ENCODE measurements around the gene CITED4.

The CITED4 gene

GRCh38 chr1:40834968-40835545, 27.1 kb downstream of the CITED4 start:
- DNase-seq (ENCODE audit: low spot score): no peak

GRCh38 chr1:40833979-40834378, 28.2 kb downstream of the CITED4 start:
- DNase-seq (ENCODE audit: low spot score): no peak

GRCh38 chr1:40831001-40831732, 31.0 kb downstream of the CITED4 start:
- DNase-seq (ENCODE audit: low spot score): no peak

- DNase-seq (ENCODE audit: low spot score): no peak
These were observed 31.7 kb downstream of the CITED4 start for GRCh38 chr1:40830419-40830943.

GRCh38 chr1:40829631-40830245, 32.4 kb downstream of the CITED4 start:
- no peak for DNase-seq (ENCODE audit: low spot score)

GRCh38 chr1:40825996-40826395, 36.2 kb downstream of the CITED4 start:
- DNase-seq (ENCODE audit: low spot score): no peak

- DNase-seq (ENCODE audit: low spot score): no peak
These were observed 36.8 kb downstream of the CITED4 start for GRCh38 chr1:40825435-40825788.

- DNase-seq (ENCODE audit: low spot score): no peak
These were observed 37.4 kb downstream of the CITED4 start for GRCh38 chr1:40824591-40825434.

GRCh38 chr1:40823983-40824382, 38.2 kb downstream of the CITED4 start:
- no peak for DNase-seq (ENCODE audit: low spot score)

GRCh38 chr1:40823345-40823744, 38.8 kb downstream of the CITED4 start:
- no peak for DNase-seq (ENCODE audit: low spot score)

- DNase-seq (ENCODE audit: low spot score): no peak
These were observed 39.3 kb downstream of the CITED4 start for GRCh38 chr1:40822890-40823289.

- no peak for DNase-seq (ENCODE audit: low spot score)
These were observed 41.1 kb downstream of the CITED4 start for GRCh38 chr1:40820911-40821693.

GRCh38 chr1:40820251-40820797, 41.8 kb downstream of the CITED4 start:
- DNase-seq (ENCODE audit: low spot score): peak; percentile 73

GRCh38 chr1:40819101-40819500, 43.1 kb downstream of the CITED4 start:
- no peak for DNase-seq (ENCODE audit: low spot score)

GRCh38 chr1:40818264-40818961, 43.8 kb downstream of the CITED4 start:
- DNase-seq (ENCODE audit: low spot score): no peak

GRCh38 chr1:40817791-40818263, 44.3 kb downstream of the CITED4 start:
- DNase-seq (ENCODE audit: low spot score): no peak

GRCh38 chr1:40815420-40815819, 46.7 kb downstream of the CITED4 start:
- DNase-seq (ENCODE audit: low spot score): no peak

All from HuH-7 (cell line).